H9 (cell line): ENCODE results near the gene E2F4. TPM values are rescaled to one million over a fixed set of nuclear protein-coding genes. Genes with fewer than 3 reads are reported as not detected.

ENCODE experiments used
- DNase-seq: peaks from one replicate; pipeline ENCODE4 v3.0.0-alpha.2; 2017
- H2AFZ ChIP-seq: one replicate; pipeline ENCODE4 v1.6.1; 2013; ENCODE audit warnings: mild to moderate bottlenecking, low read length, control low read depth, moderate library complexity
- H2AK5ac ChIP-seq: 2 replicates; pipeline ENCODE4 v1.6.1; 2013; ENCODE audit warnings: low read length, control low read depth, mixed read lengths; ENCODE audit not compliant: insufficient read length
- H2BK120ac ChIP-seq: one replicate; pipeline ENCODE4 v1.6.1; 2013; ENCODE audit warnings: low read depth, mild to moderate bottlenecking, low read length, control low read depth, inconsistent platforms; ENCODE audit not compliant: poor library complexity, severe bottlenecking
- H2BK12ac ChIP-seq: 2 replicates; pipeline ENCODE4 v1.6.1; 2013; ENCODE audit warnings: low read length, control low read depth, mixed read lengths, low read depth; ENCODE audit not compliant: insufficient read length
- H2BK15ac ChIP-seq: 2 replicates; pipeline ENCODE4 v1.6.1; 2013; ENCODE audit warnings: low read depth, low read length, control low read depth
- H2BK20ac ChIP-seq: one replicate; pipeline ENCODE4 v1.6.1; 2013; ENCODE audit warnings: low read depth, mild to moderate bottlenecking, low read length, control low read depth, inconsistent platforms; ENCODE audit not compliant: poor library complexity, severe bottlenecking
- H2BK5ac ChIP-seq: 2 replicates; pipeline ENCODE4 v1.6.1; 2013; ENCODE audit warnings: low read length, control low read depth, mixed read lengths; ENCODE audit not compliant: insufficient read length
- H3K14ac ChIP-seq: 2 replicates; pipeline ENCODE4 v1.6.1; 2013; ENCODE audit warnings: low read length, control low read depth; ENCODE audit not compliant: insufficient read depth
- H3K18ac ChIP-seq: 2 replicates; pipeline ENCODE4 v1.6.1; 2013; ENCODE audit warnings: low read depth, mild to moderate bottlenecking, mixed read lengths, low read length, control low read depth; ENCODE audit not compliant: insufficient read length
- H3K23ac ChIP-seq: 2 replicates; pipeline ENCODE4 v1.6.1; 2013; ENCODE audit warnings: low read length, control low read depth, mixed read lengths, low read depth; ENCODE audit not compliant: insufficient read length
- H3K23me2 ChIP-seq: 2 replicates; pipeline ENCODE4 v1.6.1; 2013; ENCODE audit warnings: low read depth, mild to moderate bottlenecking, mixed read lengths, low read length, control low read depth; ENCODE audit not compliant: insufficient read length, poor library complexity, severe bottlenecking
- H3K27ac ChIP-seq: 2 replicates; pipeline ENCODE4 v1.5.1; 2013; ENCODE audit warnings: low read length, control low read depth, mixed read lengths, low read depth; ENCODE audit not compliant: insufficient read length
- H3K27me3 ChIP-seq: 2 replicates; pipeline ENCODE4 v1.6.1; 2013; ENCODE audit warnings: low read length, control low read depth, inconsistent platforms; ENCODE audit not compliant: insufficient read depth
- H3K4ac ChIP-seq: 2 replicates; pipeline ENCODE4 v1.6.1; 2013; ENCODE audit warnings: low read depth, mild to moderate bottlenecking, control low read depth, inconsistent platforms, low read length, moderate library complexity
- H3K4me1 ChIP-seq: 2 replicates; pipeline ENCODE4 v1.6.1; 2013; ENCODE audit warnings: low read length, control low read depth, inconsistent platforms; ENCODE audit not compliant: insufficient read depth
- H3K4me2 ChIP-seq: 2 replicates; pipeline ENCODE4 v1.6.1; 2013; ENCODE audit warnings: low read length, control low read depth, mixed read lengths; ENCODE audit not compliant: insufficient read length, insufficient read depth
- H3K56ac ChIP-seq: 2 replicates; pipeline ENCODE4 v1.6.1; 2013; ENCODE audit warnings: low read depth, mild to moderate bottlenecking, mixed read lengths, low read length, control low read depth; ENCODE audit not compliant: insufficient read length
- H3K79me1 ChIP-seq: 2 replicates; pipeline ENCODE4 v1.6.1; 2013; ENCODE audit warnings: low read depth, mild to moderate bottlenecking, moderate library complexity, low read length, control low read depth, inconsistent platforms; ENCODE audit not compliant: insufficient read depth, poor library complexity, severe bottlenecking
- H3K79me2 ChIP-seq: 2 replicates; pipeline ENCODE4 v1.6.1; 2013; ENCODE audit warnings: low read length, control low read depth, inconsistent platforms; ENCODE audit not compliant: insufficient read depth
- H3K9ac ChIP-seq: 2 replicates; pipeline ENCODE4 v1.6.1; 2013; ENCODE audit warnings: low read length, control low read depth, mixed read lengths; ENCODE audit not compliant: insufficient read length; ENCODE audit errors: extremely low read depth
- H3K9me3 ChIP-seq: one replicate; pipeline ENCODE4 v1.6.1; 2013; ENCODE audit warnings: low read depth, low read length, inconsistent platforms; ENCODE audit not compliant: control insufficient read depth
- H3T11ph ChIP-seq: one replicate; pipeline ENCODE4 v1.6.1; 2013; ENCODE audit warnings: mild to moderate bottlenecking, low read length, control low read depth, inconsistent platforms
- H4K20me1 ChIP-seq: one replicate; pipeline ENCODE4 v1.6.1; 2013; ENCODE audit not compliant: control insufficient read depth, insufficient read length, insufficient read depth
- H4K5ac ChIP-seq: 2 replicates; pipeline ENCODE4 v1.6.1; 2013; ENCODE audit warnings: low read depth, mild to moderate bottlenecking, mixed read lengths, low read length, control low read depth; ENCODE audit not compliant: insufficient read length
- H4K8ac ChIP-seq: replicated peaks from 2 replicates; pipeline ENCODE4 v1.6.1; 2013; ENCODE audit warnings: low read length, control low read depth, mixed read lengths, low read depth; ENCODE audit not compliant: insufficient read length
- H4K91ac ChIP-seq: 2 replicates; pipeline ENCODE4 v1.6.1; 2013; ENCODE audit warnings: low read depth, mild to moderate bottlenecking, moderate library complexity, mixed read lengths, low read length, control low read depth; ENCODE audit not compliant: insufficient read length
- H3K27ac Mint-ChIP-seq, 3 experiments: 2 replicates in 2 of 3; 3 replicates in 1 of 3; pipeline ENCODE4 v1.8.0; 2020 to 2021; ENCODE audit warnings: mixed read lengths in 3 of 3, mild to moderate bottlenecking in 1 of 3, moderate library complexity in 1 of 3
- H3K27me3 Mint-ChIP-seq: 2 replicates; pipeline ENCODE4 v1.8.0; 2021; ENCODE audit warnings: low read depth, mild to moderate bottlenecking, moderate library complexity, mixed read lengths
- H3K36me3 Mint-ChIP-seq, 3 experiments: 2 replicates in 2 of 3; 3 replicates in 1 of 3; pipeline ENCODE4 v1.8.0; 2020 to 2021; ENCODE audit warnings: low read depth in 3 of 3, mixed read lengths in 3 of 3; ENCODE audit not compliant: insufficient read depth in 1 of 3
- H3K4me1 Mint-ChIP-seq, 2 experiments: 2 replicates each; pipeline ENCODE4 v1.8.0; 2020; ENCODE audit warnings: mixed read lengths in 2 of 2
- H3K4me3 Mint-ChIP-seq, 2 experiments: 2 replicates in 1 of 2; 3 replicates in 1 of 2; pipeline ENCODE4 v1.8.0; 2020 to 2021; ENCODE audit warnings: mild to moderate bottlenecking in 2 of 2, mixed read lengths in 2 of 2, moderate library complexity in 1 of 2
- H3K9me3 Mint-ChIP-seq, 2 experiments: 2 replicates in 1 of 2; 3 replicates in 1 of 2; pipeline ENCODE4 v1.8.0; 2020; ENCODE audit warnings: mild to moderate bottlenecking in 2 of 2, mixed read lengths in 2 of 2, moderate library complexity in 1 of 2
- WGBS: extraction: QIAGEN DNeasy Blood & Tissue Kit; methylation state at CpG from one replicate; pipeline ENCODE4 v1.1.7; 2013; ENCODE audit warnings: missing lambda C conversion rate, low lambda C conversion rate, mixed read lengths; ENCODE audit not compliant: insufficient read length; ENCODE audit errors: extremely low coverage; 5-methylcytosine and 5-hydroxymethylcytosine counted together
- total RNA-seq: library from RNA; stranded (reverse); gene quantifications from 2 replicates; pipeline ENCODE4 v1.2.1, GENCODE V29; 2021
- TF ChIP-seq, protein P1 (sequence below): fragments of 200-600 bp; sonication (generic); conservative IDR thresholded peaks from 3 replicates; pipeline ENCODE4 v1.8.0; 2021; ENCODE audit warnings: antibody characterized with exemption, mild to moderate bottlenecking

E2F4 gene
- total RNA-seq, 1 experiment from 2014 or later: 116 TPM

- Histone ChIP-seq H2BK20ac (no peak overlapping the region), H2BK15ac (no peak overlapping the region), H3K56ac (no peak overlapping the region), H3K23ac (no peak overlapping the region), H4K20me1 (no peaks in the 10 kb centered on the region), H4K5ac (no peak overlapping the region), H4K91ac (no peak overlapping the region), H3T11ph (no peak overlapping the region), H3K9me3 (no peaks in the 10 kb centered on the region), H3K18ac (no peak overlapping the region), H2BK120ac (no peak overlapping the region), H3K27ac (no peak overlapping the region), H2AK5ac (no peak overlapping the region), H3K27me3 (no peaks in the 10 kb centered on the region; the same call in none of the 2 replicates), H4K8ac (no peak overlapping the region), H2AFZ (no peak overlapping the region), H3K4me1 (peaks cover 1% of the 10 kb centered on the region; the same call in 1 of the 2 replicates), H3K79me2 (peaks cover 13% of the 10 kb centered on the region; the same call in 1 of the 2 replicates), H3K23me2 (peaks cover 8% of the 10 kb centered on the region), H3K14ac (no peak overlapping the region), H2BK5ac (no peak overlapping the region), H2BK12ac (no peak overlapping the region), H3K4ac (no peak overlapping the region), H3K79me1 (peaks cover 13% of the 10 kb centered on the region), H3K9ac (no peak overlapping the region), H3K4me2 (no peak overlapping the region)
- no peaks in the 10 kb centered on the region; a peak in 1 of 5 replicates for H3K9me3 Mint-ChIP-seq
- peaks cover 24 to 36% of the 10 kb centered on the region in 2 experiments for H3K4me1 Mint-ChIP-seq
- H3K27ac Mint-ChIP-seq: no peak overlapping the region
- no peak for DNase-seq
- WGBS: no CpG with 5 or more reads among the region's 13 CpGs
- peaks cover 23 to 31% (median 29%) of the 10 kb centered on the region in 3 experiments for H3K36me3 Mint-ChIP-seq
- H3K27me3 Mint-ChIP-seq: peaks cover 13% of the 10 kb centered on the region
- TF ChIP-seq, protein P1, sequence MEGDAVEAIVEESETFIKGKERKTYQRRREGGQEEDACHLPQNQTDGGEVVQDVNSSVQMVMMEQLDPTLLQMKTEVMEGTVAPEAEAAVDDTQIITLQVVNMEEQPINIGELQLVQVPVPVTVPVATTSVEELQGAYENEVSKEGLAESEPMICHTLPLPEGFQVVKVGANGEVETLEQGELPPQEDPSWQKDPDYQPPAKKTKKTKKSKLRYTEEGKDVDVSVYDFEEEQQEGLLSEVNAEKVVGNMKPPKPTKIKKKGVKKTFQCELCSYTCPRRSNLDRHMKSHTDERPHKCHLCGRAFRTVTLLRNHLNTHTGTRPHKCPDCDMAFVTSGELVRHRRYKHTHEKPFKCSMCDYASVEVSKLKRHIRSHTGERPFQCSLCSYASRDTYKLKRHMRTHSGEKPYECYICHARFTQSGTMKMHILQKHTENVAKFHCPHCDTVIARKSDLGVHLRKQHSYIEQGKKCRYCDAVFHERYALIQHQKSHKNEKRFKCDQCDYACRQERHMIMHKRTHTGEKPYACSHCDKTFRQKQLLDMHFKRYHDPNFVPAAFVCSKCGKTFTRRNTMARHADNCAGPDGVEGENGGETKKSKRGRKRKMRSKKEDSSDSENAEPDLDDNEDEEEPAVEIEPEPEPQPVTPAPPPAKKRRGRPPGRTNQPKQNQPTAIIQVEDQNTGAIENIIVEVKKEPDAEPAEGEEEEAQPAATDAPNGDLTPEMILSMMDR: no peak
- H3K4me3 Mint-ChIP-seq: peak overlapping the region in 1 of 2 experiments; percentile 93; a peak in 2 of 5 replicates
Observed at GRCh38 chr16:67190448-67191399, 1.2 kb upstream of the E2F4 start.
